NCI-H1417 treated with DMSO at 0.1 percent for 48 hours (cell line): ENCODE measurements around the gene SCN8A.

ENCODE experiments used
- DNase-seq: peaks from one replicate; lab custom pipeline; 2025; lab: John Stamatoyannopoulos, UW

Gene SCN8A

GRCh38 chr12:51669996-51670395 is 79.0 kb downstream of the SCN8A start:
- DNase-seq = no peak

DNA sequence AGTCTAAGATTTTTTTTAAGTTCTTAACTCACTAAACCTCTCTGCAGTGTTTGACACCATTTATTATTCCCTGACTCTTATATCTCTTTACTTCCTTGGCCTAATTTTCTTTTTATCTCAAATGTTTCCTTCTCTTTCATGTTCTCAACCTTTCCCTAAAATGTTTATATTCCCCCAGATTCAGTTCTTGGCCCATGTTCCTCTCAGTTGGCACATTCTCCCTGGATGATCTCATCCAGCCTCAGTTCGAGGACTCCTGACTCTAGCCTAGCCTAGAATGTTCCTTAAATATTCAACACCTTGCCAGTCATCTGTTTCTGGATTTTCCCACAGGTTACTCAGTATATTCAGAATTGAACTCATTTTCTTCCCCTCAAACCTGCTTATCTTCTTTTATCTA is 81.3 kb downstream of the SCN8A start:
- DNase-seq = no peak

GRCh38 chr12:51675071-51675803 is 84.2 kb downstream of the SCN8A start:
- no peak for DNase-seq

DNA sequence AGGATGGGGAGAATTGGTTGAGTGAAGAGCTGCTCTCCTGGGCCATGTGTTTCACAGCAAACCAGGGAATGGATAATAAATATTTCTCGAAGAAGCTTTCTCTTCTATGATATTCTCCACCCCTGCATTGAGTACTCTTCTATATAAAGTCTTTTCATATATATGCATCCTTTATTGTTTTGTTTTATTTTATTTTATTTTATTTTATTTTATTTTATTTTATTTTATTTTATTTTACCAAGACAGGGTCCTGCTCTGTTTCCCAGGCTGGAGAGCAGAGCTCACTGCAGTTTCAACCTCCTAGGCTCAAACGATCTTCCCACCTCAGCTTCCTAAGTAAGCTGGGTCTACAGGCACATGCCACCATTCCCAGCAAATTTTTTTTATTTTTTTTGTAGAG is 85.8 kb downstream of the SCN8A start:
- no peak for DNase-seq

- no peak for DNase-seq
These were observed 86.4 kb downstream of the SCN8A start for GRCh38 chr12:51677284-51677968.

DNA sequence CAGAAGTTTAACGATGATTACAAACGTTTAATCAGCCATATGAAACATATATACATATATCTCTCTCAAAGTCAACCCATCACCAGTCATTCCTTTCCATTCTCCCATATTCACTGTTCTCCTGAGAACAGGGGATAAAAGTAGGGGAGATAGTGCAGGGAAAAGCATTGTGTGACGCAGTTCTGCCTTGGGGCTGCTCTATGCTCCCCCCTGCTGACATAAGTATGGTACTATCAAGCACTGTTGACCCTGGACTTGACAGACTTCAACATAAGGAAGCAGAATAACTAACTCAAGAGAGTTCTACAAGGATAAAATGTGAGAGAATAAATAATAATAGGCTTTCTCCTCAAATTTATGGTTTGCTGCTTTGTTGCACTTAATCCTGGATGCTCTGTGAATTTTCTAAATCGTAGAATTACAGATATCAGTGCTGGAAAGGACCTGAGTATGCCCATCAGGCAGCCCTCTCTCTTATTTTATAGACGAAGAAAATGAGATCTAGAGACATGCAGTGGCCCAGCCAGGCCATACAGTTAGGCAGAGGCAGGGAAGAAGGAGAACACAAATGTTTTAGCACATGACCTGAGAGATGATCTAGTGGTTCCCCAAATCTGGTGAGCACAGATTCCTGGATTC is 87.2 kb downstream of the SCN8A start:
- DNase-seq = no peak

GRCh38 chr12:51682981-51683380 is 91.9 kb downstream of the SCN8A start:
- DNase-seq = no peak

DNA sequence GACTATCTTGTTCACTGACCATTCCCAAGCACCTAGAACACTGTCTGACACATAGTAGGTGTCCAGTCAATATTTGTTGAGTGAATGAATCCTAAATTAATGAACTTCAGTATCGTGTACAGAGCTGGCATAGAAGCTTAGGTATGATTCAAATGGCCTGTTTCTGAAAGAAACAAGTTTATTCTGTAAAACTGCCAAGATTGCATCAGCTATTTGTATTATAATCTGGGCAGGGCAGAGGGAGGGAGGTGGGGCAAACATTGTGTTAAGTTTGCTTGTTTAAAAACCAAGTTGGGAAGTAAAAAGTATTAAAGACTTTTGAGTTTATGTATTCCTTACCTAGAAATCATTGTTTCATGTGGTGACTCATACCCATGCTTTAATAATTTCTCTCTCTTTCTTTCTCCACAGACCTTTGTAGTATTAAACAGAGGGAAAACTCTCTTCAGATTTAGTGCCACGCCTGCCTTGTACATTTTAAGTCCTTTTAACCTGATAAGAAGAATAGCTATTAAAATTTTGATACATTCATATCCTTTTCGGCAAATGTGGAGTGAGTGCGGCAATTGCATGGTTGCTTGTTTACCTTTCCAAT is 92.8 kb downstream of the SCN8A start:
- DNase-seq = no peak

- DNase-seq = no peak
These were observed 95.7 kb downstream of the SCN8A start for GRCh38 chr12:51686727-51687126.

DNA sequence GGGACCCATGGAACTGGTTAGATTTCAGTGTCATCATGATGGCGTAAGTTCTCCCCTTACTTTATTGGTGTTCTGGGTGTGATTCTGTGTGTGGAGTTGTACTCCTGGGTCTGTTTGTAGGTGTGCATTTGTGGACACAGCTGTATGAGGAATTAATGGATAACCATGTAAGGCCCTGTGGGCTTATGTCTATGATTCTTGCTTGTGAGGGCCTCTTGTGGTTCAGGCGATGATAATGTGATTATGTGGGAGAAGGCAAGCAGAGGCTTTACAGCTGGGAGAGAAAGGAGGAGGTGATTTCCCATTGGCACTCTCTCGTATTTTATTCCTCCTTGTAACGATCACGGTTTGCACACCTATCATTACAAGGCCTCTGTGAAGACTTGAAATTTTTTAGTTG is 96.1 kb downstream of the SCN8A start:
- DNase-seq = no peak

DNA sequence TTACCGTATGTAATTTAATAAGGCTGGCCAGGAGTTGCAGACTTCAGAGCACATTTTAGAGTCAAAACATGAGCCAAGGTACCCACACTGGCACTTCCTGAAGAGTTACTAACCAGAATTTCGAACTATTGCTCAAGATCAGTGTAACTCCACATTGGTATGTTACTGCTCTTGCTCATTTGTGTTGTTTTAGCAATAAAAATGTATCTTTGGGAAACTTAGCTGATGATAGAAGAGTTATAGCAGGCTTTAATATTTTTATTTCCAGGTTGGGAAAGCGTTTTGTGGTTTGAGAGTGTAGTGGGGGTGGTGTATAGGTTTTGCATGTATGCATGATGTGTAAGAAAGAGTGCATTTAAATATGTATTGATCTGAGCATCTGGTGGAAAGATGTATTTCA is 96.6 kb downstream of the SCN8A start:
- no peak for DNase-seq

DNA sequence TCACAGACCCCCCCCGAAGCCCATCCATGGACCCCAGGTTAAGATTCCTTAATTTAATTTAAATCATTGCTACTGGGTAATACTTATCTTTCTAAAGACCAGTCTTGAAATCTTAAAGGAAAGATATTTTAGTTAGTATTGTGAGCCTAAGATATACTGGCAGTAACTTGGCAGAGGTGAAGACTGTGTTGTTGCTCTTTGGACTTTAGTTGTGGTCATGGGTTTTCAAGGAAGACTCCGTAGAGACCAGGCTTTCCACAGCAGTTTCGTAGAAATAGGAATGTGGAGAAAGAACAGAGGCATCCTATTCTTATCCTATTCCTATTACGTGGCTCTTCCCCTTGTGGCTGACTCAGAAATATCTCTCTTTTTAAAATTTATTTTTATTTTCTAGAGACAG is 99.0 kb downstream of the SCN8A start:
- no peak for DNase-seq

GRCh38 chr12:51692016-51692415 is 101.0 kb downstream of the SCN8A start:
- no peak for DNase-seq

- no peak for DNase-seq
These were observed 102.5 kb downstream of the SCN8A start for GRCh38 chr12:51693569-51693968.

- no peak for DNase-seq
These were observed 103.1 kb downstream of the SCN8A start for GRCh38 chr12:51694146-51694545.

DNA sequence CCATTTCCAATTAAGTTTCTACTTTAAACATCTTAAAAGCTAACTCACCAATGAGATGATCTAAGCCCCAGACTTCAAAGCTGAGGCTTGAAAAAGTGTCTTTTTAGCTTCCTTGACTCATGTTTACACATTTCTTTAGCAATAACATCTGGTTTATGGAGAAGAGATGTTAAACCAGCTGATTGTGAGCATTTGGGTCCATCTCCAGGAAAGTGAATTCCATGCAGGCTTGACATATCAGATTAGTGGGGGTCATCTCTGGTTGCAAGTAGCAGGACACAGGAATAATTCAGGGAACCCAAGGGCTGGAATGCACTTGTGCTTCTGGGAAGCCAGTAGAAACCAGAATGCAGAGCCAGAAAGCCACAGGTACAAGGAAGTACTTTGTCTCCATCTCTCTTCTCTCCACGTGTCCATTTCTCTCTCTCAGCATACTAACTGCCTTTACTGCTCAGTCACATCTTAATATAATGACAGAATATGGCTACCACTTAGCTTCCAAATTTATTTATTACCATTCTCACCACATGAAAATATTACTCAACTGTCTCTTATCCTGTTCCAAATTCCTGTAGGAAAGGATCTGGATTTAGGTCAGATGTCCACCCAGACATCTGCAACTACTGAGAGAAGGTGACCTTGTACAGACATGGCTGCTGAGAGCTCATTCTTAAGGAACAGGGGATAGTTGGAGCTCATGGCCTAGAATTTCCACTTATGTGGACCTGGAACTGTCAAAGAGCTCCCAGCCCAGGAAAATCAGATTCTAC is 104.4 kb downstream of the SCN8A start:
- DNase-seq = no peak

GRCh38 chr12:51699219-51699618 is 108.2 kb downstream of the SCN8A start:
- no peak for DNase-seq

GRCh38 chr12:51700887-51701286 is 109.9 kb downstream of the SCN8A start:
- DNase-seq = no peak

- no peak for DNase-seq
These were observed 111.6 kb downstream of the SCN8A start for GRCh38 chr12:51702587-51702986.

DNA sequence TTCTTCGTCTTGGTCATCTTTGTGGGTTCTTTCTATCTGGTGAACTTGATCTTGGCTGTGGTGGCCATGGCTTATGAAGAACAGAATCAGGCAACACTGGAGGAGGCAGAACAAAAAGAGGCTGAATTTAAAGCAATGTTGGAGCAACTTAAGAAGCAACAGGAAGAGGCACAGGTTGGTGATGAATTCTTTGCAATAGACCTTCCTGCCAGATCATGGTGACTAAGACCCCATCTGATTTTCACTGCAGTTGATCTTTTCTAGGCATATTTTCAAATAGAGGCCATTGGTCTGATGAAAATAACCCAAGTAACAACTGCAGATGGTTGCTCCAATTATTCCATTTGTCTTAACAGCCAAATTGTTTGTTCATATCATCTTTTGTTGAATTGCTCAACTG is 114.4 kb downstream of the SCN8A start:
- DNase-seq = no peak

DNA sequence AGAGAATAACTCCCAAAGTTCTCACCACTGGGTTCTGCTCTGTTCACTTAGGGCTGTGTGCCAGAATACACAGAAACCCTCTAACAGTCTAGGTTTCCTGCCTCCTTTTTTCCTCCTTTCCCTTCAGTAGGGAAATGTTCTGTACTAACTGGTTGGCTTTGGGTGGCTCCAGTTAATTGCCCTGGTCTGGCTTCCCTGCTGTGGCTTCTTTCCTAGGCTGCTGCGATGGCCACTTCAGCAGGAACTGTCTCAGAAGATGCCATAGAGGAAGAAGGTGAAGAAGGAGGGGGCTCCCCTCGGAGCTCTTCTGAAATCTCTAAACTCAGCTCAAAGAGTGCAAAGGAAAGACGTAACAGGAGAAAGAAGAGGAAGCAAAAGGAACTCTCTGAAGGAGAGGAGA is 115.2 kb downstream of the SCN8A start:
- DNase-seq = no peak

DNA sequence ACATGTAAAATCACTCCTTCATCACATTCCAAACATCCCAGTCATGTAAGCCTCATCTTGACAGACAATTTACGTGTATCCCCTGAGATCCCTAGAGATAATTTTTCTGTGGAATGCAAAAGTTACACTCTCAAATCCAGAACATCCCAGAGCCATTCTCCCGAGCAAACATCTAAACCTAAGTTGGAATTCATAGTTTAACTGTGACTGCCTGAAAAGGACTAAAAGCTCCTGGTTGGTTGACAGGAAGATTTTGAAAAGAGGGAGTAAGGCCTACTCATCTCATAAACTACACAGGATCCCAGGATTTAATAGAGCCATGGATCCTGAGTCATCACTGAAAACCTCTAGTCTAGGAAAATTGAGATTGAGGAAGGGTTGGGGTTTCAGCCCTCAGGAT is 123.6 kb downstream of the SCN8A start:
- no peak for DNase-seq
